HCEC 1CT (cell line): ENCODE measurements around the gene CEP350.
"Not testable (repeated sequence)": the region's sequence is repeated elsewhere in the genome, so short reads cannot be mapped to it uniquely, and the experiment has no call there.

ENCODE experiments used
- DNase-seq: peaks from one replicate; pipeline ENCODE4 v3.0.0-alpha.2; 2017

Gene CEP350

GRCh38 chr1:180133688-180134087 is 179.1 kb downstream of the CEP350 start:
- DNase-seq, result not testable (repeated sequence)

GRCh38 chr1:180135535-180135934 is 180.9 kb downstream of the CEP350 start:
- DNase-seq, result no peak

DNA sequence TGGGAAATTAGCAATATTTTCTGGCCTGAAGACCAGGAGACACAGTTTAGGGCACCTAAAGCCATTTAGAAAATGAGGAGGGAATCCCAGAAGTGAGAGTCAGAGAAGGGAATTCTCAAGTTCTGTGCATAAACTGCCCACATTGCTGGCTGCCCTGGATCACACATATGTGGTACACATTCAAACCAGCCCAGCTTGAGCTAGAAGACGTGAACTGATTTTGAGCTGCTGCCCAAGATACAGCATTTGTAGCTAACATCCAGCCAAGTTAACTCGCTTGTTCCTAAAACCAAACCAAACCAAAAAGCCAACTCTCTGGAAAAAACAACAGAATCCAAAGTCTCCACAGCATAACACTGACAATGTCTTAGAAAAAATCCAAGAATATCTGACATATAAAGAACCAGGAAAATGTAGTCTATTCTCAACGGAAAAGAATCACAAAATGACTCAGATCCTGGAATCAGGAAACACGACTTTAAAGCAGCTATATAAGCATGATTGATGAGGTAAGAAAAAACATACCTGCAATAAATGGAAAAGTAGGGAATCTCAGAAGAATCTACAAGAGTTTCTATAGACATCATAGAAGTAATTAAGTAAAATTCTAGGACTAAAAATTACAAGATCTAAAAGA is 181.8 kb downstream of the CEP350 start:
- DNase-seq, result no peak

DNA sequence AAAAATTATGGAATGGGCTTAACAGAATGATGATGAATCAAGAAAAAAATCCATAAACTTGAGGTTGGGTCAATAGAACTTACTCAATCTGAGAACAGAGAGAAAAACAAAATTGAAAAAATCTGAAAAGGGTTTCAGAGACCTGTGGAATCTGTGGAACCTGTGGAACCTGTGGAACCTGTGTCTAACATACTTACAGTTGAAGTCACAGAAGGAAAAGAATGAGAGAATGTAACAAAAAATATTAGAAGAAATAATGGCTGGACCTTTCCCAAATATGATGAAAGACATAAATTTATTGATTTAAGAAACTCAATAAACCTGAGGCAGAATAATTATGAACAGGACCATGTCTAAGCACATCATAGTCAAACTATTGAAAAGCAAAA is 182.4 kb downstream of the CEP350 start:
- DNase-seq, result no peak

GRCh38 chr1:180137776-180138175 is 183.2 kb downstream of the CEP350 start:
- DNase-seq, result no peak

- no peak for DNase-seq
Measured at GRCh38 chr1:180141381-180141934, 186.8 kb downstream of the CEP350 start.

DNA sequence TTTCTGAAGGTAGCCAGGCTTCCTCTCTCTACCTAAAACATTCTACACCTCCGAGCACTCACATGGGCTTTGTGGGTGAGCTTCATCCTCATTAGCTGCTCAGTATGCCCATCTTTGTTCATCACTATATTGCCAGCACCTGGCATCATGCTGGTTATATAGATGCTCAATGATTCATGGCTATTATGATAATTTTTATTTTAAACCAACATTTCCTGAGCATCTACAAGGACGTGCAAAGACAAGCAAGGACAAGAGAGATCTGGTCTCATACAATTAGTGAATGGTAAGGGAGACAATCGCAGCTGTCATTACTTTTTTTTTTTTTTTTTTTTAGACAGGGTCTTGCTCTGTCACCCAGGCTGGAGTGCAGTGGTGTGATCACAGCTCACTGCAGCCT is 188.7 kb downstream of the CEP350 start:
- DNase-seq, result no peak

DNA sequence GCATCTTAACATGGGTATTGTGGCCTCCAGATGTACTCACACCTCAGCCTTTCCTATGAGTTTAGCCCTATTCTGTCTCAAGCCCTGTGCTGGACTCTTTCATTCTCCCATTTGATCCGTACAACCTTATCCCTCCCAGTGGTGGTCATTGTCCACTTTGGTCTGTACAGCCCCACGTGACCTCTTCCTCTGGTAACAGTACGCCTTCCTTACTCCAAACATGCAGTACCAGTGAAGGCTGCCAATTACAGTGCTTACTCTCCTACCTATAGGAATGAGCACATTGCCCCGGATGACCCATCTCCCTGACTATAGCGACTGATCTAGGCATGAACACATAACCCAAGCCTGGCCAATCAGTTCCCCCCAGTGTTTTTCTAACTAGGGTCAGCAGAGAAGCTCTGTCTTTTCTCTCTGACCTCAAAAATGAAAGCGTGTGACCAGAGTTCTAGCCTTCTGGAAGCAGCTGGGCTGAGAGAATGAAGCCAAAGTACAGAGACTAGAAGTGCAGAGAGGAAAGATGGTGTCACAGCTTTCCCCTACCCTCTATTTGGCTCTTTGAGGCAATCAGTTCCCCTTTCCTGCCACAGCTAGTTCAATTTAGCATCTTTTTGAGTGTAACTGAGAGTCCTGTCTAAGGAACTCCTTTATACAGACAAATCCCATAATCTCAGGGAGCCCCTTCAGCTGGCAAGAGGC is 190.2 kb downstream of the CEP350 start:
- no peak for DNase-seq

DNA sequence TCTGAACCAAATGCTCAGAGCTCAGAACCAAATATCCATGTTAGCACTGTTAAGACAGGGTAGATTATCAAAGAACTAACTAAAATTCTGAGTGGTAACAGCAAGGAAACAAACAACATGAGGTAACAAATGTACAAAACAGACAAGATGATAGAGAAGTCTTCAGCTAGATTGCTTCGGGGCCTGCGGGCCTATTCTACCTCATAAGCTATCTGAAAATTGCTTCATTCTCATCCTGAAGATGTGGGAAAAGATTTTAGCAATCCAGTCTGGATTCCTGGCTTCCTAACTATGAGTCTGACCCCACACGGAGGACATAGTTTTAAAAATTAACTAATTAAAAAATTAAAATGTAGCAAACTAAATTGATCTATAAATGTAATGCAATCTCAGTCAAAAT is 190.8 kb downstream of the CEP350 start:
- no peak for DNase-seq

DNA sequence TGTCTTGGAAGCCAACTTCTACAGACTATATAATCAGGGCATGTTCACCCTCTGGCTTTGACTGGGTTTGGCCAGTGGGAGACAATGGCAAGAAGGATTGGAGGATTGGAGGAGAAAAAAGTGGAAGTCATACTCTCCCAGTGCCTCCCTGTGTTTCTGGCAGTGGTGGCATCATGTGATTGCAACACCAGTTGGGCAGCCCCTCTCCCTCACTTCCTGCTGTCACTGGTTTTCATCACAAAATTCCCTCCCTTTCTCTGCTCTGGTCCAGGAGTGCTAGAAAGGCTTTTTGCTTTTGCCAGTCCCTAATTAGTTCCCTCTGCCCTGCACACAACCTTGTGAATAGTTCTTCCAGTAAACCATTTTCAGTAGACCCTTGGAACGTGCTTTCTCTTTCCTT is 196.4 kb downstream of the CEP350 start:
- no peak for DNase-seq

DNA sequence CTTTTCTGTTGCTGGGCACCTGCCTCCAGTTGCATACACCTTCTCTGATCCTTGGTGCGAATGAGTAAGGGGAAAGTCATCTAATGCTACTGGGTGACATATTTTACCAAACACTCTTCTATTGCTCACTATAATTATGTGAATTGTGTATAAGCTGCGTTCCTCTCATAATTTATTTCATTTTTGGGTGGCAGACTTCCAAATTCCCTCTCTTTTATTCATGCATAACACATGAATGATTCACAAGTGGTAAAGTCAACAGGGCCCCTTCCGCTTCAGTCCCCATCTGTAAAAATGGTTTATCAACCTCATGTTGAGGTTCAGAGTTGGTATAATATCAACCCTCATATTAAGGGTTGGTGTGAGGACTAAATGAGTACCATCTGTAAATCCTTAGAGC is 196.9 kb downstream of the CEP350 start:
- DNase-seq, result peak; percentile 97

DNA sequence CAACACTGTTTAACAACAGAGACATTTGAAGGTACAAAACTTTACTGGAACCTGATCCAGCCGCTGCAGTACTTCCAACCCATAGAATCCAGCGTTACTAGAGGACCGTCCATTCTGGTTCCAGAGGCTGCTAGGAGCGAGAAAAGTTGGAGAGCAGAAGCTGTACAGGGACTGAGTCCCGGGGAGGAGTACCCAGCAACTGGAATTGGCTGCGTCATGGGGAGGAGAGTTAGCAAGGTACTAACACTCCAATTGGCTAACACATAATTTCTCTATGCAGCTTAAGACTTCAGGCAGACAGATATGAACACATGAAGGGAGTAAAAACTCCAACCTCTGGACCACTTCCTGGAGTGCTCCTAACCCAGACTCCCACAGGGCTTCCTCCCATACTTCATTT is 198.0 kb downstream of the CEP350 start:
- DNase-seq, result no peak

GRCh38 chr1:180153032-180153431 is 198.4 kb downstream of the CEP350 start:
- no peak for DNase-seq

DNA sequence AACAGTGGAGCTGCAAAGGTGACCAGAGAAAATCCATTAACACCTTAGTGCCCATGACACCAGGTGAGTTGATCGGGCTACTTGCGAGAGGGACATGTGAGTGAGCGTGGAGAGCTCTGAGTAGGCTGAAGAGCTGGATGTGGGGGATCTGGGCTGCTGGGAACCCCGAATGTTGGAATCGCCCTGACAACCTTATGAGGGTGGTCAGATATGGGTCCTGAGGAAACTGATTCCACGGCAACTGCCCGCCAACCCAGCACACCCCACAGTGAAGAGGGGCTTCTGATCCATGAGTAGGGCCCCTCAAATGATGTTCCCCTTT is 199.4 kb downstream of the CEP350 start:
- DNase-seq, result no peak

GRCh38 chr1:180154325-180155181 is 199.9 kb downstream of the CEP350 start, which contains the start of gene QSOX1:
TSS of gene QSOX1 (plus strand) at chr1:180154869. CDS start at chr1:180154908, 39 bp downstream.
- DNase-seq, result peak; percentile 93

GRCh38 chr1:180155182-180155682 is 200.6 kb downstream of the CEP350 start:
- DNase-seq, result peak; percentile 15

GRCh38 chr1:180156201-180156600 is 201.6 kb downstream of the CEP350 start:
- no peak for DNase-seq

- peak; percentile 82 for DNase-seq
Measured at GRCh38 chr1:180156631-180157091, 202.1 kb downstream of the CEP350 start.

- DNase-seq, result peak; percentile 74
Measured at GRCh38 chr1:180157108-180157507, 202.5 kb downstream of the CEP350 start.

DNA sequence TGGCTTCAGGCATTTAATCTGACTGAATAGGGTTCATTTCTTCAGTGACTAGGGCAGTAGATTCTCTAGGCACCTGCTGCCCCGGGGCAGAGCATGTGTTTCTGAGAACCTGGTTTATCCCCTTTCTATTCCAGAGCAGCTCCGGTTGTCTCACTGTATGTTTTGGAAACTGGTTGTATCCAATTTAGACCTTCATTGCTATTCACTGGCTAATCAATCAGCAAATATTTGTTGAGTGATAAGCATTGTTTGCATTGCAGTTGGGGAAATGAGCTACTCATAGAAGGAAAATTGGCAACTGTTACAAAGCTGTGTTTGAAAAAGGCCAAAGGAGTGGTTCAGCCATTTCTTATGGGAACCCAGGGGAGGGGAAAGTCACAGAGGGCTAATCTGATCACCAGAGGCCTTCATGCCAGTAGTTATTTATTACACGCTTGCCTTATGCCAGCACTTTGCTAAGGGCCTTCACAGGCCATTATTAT is 203.0 kb downstream of the CEP350 start:
- DNase-seq, result no peak

GRCh38 chr1:180158149-180159147 is 203.8 kb downstream of the CEP350 start:
- no peak for DNase-seq

- DNase-seq, result no peak
Measured at GRCh38 chr1:180160357-180160756, 205.7 kb downstream of the CEP350 start.
